ENCODE data around the gene CDC40.
"Not testable (repeated sequence)": the region's sequence is repeated elsewhere in the genome, so short reads cannot be mapped to it uniquely, and the experiment has no call there.

The CDC40 gene

GRCh38 chr6:110272781-110273180 is 92.6 kb downstream of the CDC40 start:
- not testable (repeated sequence) for DNase-seq

DNA sequence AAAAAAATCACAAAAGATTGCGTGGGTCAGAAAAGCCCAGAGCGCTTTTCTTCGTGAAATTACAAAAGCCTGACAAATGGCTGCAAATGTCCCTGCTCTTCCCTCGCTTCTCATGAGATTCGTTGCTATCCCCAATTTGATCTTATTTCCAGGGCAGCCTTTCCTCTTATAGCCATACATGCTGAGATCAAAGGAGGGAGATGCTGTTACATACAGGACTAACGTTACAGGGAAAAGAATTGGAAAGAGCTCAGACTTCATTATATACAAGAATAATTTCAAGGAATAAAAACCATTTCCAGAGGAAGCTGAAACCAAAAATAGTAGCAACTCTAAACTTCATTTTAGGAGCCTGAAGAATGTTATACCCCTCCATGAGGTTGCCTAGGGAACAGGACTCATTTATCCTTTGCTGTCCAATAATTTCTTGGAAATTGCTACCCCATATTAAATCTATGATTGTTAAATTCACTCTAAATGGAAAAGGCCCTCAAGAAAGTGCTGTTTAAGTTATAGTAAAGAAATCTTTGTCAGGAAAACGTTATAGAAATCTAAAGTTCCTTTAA is 97.0 kb downstream of the CDC40 start:
- DNase-seq = no peak
